Mucosa of descending colon (tissue), 3 donors: ENCODE results near the gene GTF3A. TPM values are rescaled to one million over a fixed set of nuclear protein-coding genes. Genes with fewer than 3 reads are reported as not detected.
A peak's percentile ranks its signal among the peaks of the same experiment; 100 is the strongest.

Experiments
- ATAC-seq: fragments of 200-7000 bp; cut with Tn5 transposase; one replicate; pipeline ENCODE4 v1.9.1; 2020; ENCODE audit warnings: mild to moderate bottlenecking, moderate library complexity
- DNase-seq, 3 donors: peaks; one replicate each; pipeline ENCODE4 v3.0.0-alpha.2; 2020
- H3K36me3 ChIP-seq: fragments of 200-600 bp; one replicate; pipeline ENCODE4 v1.8.0; 2021; ENCODE audit warnings: low read depth, mild to moderate bottlenecking
- H3K4me1 ChIP-seq: fragments of 200-600 bp; one replicate; pipeline ENCODE4 v1.8.0; 2021; ENCODE audit warnings: low read depth, mild to moderate bottlenecking
- H3K4me3 ChIP-seq: fragments of 200-600 bp; one replicate; pipeline ENCODE4 v1.8.0; 2021; ENCODE audit warnings: mild to moderate bottlenecking
- H3K9me3 ChIP-seq: fragments of 200-600 bp; one replicate; pipeline ENCODE4 v1.8.0; 2021; ENCODE audit warnings: mild to moderate bottlenecking
- intact Hi-C, 2 donors: fragments of 100-400 bp; cut with DNase I in 1 of 2; cut with micrococcal nuclease in 1 of 2; formaldehyde crosslinking; loops; one replicate each; pipeline versions ENCODE4 v1.11.0 to v1.11.1; 2022; cut with DNase I, micrococcal nuclease
- total RNA-seq, 3 donors: library from RNA; stranded (reverse); fragmentation: NEBNext Ultra II Directional in 2 of 3; extraction: Animal tissue kit (Norgen Biotek cat#: 25700) in 2 of 3; gene quantifications; one replicate each; pipeline versions ENCODE4 v1.2.1 to v1.2.4, GENCODE V29; 2021 to 2023
- TF ChIP-seq, protein P1 (sequence below): fragments of 200-600 bp; IDR thresholded peaks from one replicate; pipeline ENCODE4 v1.8.0; 2022; ENCODE audit warnings: antibody characterized with exemption, mild to moderate bottlenecking
- donor health status: DM: no; HTN: no; CAD: no; lungs with moderate emphysema.
- donor health status: DM: no; HTN: no; CAD: no.
- donor health status: DM: no; HTN: yes; CAD: no.

GTF3A gene
- total RNA-seq, 3 donors from 2014 or later = 32.4 to 70.7 (median 43.0) TPM

DNA sequence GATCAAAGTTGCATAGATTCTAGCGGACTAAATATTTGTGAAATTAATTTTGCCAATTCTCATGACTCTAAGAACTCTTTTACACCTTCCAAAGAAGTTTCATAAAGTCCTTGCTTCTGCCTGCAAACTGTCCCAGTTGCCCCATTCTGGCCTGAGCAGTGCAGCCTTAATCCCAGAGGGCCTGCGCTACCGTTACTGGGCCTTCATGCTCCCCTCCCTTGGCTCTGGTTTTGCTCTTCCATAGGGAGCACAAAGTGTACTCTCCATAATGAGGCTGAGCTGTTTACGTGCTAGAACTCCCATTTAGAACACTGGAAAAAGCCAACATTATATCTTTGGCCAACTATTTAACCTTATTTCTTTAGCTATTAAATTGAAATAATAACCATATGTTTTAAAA, 23.9 kb downstream of the GTF3A start:
- ATAC-seq (no peak), DNase-seq (no peak)
- intact Hi-C loops = no loop called here
- Histone ChIP-seq H3K4me1 (peaks cover 13% of the 10 kb centered on the region), H3K4me3 (no peak overlapping the region), H3K36me3 (no peaks in the 10 kb centered on the region), H3K9me3 (no peaks in the 10 kb centered on the region)
- TF ChIP-seq, protein P1, sequence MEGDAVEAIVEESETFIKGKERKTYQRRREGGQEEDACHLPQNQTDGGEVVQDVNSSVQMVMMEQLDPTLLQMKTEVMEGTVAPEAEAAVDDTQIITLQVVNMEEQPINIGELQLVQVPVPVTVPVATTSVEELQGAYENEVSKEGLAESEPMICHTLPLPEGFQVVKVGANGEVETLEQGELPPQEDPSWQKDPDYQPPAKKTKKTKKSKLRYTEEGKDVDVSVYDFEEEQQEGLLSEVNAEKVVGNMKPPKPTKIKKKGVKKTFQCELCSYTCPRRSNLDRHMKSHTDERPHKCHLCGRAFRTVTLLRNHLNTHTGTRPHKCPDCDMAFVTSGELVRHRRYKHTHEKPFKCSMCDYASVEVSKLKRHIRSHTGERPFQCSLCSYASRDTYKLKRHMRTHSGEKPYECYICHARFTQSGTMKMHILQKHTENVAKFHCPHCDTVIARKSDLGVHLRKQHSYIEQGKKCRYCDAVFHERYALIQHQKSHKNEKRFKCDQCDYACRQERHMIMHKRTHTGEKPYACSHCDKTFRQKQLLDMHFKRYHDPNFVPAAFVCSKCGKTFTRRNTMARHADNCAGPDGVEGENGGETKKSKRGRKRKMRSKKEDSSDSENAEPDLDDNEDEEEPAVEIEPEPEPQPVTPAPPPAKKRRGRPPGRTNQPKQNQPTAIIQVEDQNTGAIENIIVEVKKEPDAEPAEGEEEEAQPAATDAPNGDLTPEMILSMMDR = no peak

DNA sequence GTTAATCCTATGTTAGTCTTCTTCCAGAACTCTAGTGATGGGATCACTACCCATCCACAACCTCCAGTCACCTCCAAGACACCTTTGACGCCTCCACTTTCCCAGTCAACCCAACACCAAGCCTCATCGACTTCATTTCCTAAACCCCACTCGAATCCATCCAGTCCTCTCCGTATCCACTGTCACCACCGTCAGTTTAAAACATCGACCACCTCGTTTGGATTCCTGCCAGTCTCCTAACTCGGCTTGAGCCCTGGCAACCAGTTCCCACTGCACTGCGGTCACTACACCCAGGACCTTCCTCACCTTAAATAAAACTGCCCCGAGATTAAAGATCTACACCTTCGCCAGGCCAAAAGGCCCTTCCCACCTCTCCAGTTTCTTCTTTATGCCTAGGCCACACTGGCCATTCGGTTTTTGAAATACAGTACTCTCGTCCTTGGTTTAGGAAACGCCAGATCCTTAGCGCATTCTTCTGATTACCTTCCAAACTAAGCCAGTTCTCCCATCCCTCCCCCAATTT, 24.7 kb downstream of the GTF3A start:
- Histone ChIP-seq H3K4me1 (peaks cover 13% of the 10 kb centered on the region), H3K4me3 (no peak overlapping the region), H3K9me3 (no peaks in the 10 kb centered on the region), H3K36me3 (no peaks in the 10 kb centered on the region)
- no peak for ATAC-seq
- TF ChIP-seq, protein P1 = no peak
- DNase-seq = no peak
- intact Hi-C loops = no loop called here

DNA sequence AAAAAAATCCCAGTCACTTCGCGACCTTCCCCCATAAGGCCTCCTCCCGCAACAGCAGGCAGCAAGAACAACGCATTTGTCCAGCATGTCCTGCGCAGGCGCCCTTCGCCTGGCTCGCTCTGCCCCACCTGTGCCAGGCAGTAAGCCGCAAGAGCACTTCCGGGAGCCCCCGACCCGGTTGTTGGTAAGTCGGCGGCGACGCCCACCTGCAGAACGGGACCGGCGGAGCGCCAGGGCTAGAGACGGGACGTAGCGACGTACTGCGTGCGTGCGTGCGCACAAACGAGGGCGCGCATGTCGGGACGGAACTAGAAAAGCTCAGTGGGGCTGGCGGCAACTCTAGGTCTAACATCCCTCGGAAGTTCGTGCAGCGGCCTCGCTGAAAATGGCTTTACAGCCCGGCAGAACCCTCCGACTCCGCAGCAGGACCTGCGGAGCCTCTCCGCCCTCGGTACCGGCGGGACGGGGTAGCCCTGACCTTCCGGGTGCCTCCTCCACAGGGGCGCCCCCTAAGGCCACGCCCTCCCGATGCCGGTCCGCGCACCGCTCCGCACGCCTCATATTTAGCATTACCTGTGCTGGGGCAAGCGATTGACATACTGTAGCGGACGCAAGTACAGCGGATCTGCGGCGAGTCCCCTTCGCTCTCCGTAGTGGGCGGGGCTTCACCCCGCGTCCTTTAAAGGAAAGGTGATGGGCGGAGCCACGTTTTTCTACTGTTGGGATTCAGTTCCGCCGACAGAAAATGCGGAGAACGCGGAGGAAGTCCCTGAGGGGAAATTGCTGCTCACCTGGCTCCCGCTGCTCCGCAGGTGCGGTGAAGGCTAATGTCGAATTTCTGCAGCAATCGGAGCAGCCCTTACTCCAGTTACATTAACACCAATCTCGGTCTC, 25.8 kb downstream of the GTF3A start, which contains the start of gene MTIF3:
Gene MTIF3, minus strand, starts transcription at position 629 of the 893 bp plus-strand sequence. CDS start 10,116 bp downstream, outside the sequence.
- no peaks in the 10 kb centered on the region for H3K36me3 ChIP-seq

DNA sequence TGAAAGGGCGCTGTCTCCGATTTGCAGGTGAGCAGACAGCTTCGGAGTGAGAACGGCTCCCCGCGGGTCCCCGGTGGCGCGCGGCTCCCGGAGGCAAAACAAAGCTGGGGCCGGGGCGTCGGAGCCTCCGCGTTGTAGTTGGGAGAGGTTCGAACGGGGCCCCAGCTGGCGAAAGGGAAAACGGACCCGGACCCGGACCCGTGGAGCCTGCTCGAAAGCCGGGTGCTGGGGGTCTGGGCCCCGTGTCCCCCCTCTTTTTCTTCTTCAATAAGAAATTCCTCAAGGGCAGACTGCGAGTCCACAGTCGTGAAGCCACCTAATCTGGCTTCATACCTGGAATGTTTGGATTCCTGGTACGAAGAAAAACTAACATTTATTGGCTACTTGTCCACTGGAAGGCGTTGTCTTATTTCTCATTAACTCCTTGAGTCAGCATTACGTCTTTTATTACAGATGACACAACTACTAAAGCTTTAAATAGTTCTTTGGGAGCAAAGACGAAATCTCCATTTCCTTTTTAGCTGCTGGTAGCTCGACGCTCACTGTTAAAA, 26.6 kb downstream of the GTF3A start:
- TF ChIP-seq, protein P1 = no peak
- no peaks in the 10 kb centered on the region for H3K9me3 ChIP-seq
- no peaks in the 10 kb centered on the region for H3K36me3 ChIP-seq
- intact Hi-C loops = no loop called here
- peak; percentile 56 to 77 (median 76) for DNase-seq
- peak overlapping the region; percentile 56 for H3K4me3 ChIP-seq
- peaks cover 13% of the 10 kb centered on the region for H3K4me1 ChIP-seq
- peak; percentile 48 for ATAC-seq

More for the DNA sequence above, 25.8 kb downstream of the GTF3A start, which contains the start of gene MTIF3:
- intact Hi-C loops = no loop called here
- Histone ChIP-seq H3K4me1 (peaks cover 13% of the 10 kb centered on the region), H3K9me3 (no peaks in the 10 kb centered on the region), H3K4me3 (peak within 1 kb of the TSS; percentile 56)
- ATAC-seq (peak; percentile 95), DNase-seq (peak; percentile 96 to 99 (median 98))
- TF ChIP-seq, protein P1 = peak; percentile 16

DNA sequence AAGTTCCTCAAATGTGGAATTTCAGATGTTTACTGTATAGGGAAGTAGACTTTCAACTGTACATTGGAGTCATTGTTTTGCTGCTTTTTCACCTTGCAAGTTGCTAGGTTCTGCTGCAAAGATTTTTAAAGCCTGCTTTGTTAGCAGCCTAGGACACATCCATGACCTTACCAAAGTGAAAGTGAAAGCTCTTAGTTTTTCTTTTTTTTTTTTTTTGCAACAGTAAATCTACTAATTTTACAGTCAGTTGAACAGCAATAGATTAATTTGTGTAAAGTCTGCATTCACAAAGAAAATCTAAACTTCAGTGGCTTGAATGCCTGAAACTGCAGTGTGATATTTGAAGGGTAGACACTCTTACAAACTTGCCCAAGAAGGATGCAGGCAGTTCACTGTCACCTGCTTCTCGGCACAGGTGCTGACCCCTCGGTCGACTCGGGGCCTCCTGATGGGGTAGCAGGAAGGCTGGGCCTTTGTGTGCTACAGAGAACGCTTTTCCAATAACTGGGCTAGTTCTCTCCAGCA, 31.0 kb downstream of the GTF3A start:
- Histone ChIP-seq H3K4me3 (no peak overlapping the region), H3K4me1 (no peaks in the 10 kb centered on the region), H3K36me3 (no peaks in the 10 kb centered on the region), H3K9me3 (no peaks in the 10 kb centered on the region)
- no peak for ATAC-seq
- TF ChIP-seq, protein P1 = no peak
- no peak for DNase-seq
- intact Hi-C loops = no loop called here
